Liver (tissue), 3 donors: ENCODE measurements around the gene XRCC6.

Experiments
- EGR1 ChIP-seq, 2 donors: IDR thresholded peaks; 2 replicates each; pipeline ENCODE4 v1.6.1; 2016 to 2018; ENCODE audit warnings: antibody characterized with exemption in 2 of 2, low read depth in 2 of 2
- HNF4G ChIP-seq: IDR thresholded peaks from 2 replicates; pipeline ENCODE4 v1.6.1; 2016; ENCODE audit warnings: antibody characterized with exemption
- RAD21 ChIP-seq, 2 donors: IDR thresholded peaks; 2 replicates each; pipeline ENCODE4 v1.6.1; 2016; ENCODE audit warnings: antibody characterized with exemption in 2 of 2, mild to moderate bottlenecking in 2 of 2
- RXRA ChIP-seq, 2 donors: IDR thresholded peaks; 2 replicates each; pipeline ENCODE4 v1.6.1; 2017 to 2018; ENCODE audit warnings: antibody characterized with exemption in 2 of 2, mild to moderate bottlenecking in 1 of 2
- SP1 ChIP-seq: IDR thresholded peaks from 2 replicates; pipeline ENCODE4 v1.6.1; 2018; ENCODE audit warnings: antibody characterized with exemption, mild to moderate bottlenecking
- TAF1 ChIP-seq: conservative IDR thresholded peaks from 2 replicates; pipeline ENCODE4 v1.6.1; 2016; ENCODE audit warnings: antibody characterized with exemption, mild to moderate bottlenecking
- TF ChIP-seq, protein P1 (sequence below): fragments of 150-350 bp; IDR thresholded peaks from 2 replicates; pipeline ENCODE4 v1.5.1; 2017; ENCODE audit warnings: improper control_type of control experiment, low read depth, low read length; ENCODE audit not compliant: missing input control
- TF ChIP-seq, protein P2 (sequence below): IDR thresholded peaks from 2 replicates; pipeline ENCODE4 v1.6.1; 2016; ENCODE audit warnings: antibody characterized with exemption
- TF ChIP-seq, protein P3 (sequence below): IDR thresholded peaks from 2 replicates; pipeline ENCODE4 v1.6.1; 2016; ENCODE audit warnings: antibody characterized with exemption, mild to moderate bottlenecking
- TF ChIP-seq, protein P4 (sequence below): IDR thresholded peaks from 2 replicates; pipeline ENCODE4 v1.6.1; 2016; ENCODE audit warnings: antibody characterized with exemption
- donor health status: healthy.
- donor health status: healthy.

DNA sequence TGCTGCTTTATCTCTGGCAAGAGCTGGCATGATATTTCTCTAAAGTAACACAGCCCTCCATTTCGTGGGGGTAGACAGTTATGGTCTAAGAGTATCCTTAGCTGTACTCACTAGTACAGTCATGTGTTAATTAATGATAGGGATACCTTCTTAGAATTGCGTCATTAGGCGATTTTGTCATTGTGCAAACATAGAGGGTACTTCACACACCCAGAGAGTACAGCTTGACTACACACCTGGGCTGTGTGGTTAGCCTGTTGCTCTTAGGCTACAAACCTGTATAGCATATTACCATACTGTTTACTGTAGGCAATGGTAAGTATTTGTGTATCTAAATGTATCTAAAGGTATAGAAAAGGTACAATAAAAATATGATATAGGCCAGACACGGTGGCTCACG lies 17.0 kb downstream of the XRCC6 start:
- TF ChIP-seq, protein P1, sequence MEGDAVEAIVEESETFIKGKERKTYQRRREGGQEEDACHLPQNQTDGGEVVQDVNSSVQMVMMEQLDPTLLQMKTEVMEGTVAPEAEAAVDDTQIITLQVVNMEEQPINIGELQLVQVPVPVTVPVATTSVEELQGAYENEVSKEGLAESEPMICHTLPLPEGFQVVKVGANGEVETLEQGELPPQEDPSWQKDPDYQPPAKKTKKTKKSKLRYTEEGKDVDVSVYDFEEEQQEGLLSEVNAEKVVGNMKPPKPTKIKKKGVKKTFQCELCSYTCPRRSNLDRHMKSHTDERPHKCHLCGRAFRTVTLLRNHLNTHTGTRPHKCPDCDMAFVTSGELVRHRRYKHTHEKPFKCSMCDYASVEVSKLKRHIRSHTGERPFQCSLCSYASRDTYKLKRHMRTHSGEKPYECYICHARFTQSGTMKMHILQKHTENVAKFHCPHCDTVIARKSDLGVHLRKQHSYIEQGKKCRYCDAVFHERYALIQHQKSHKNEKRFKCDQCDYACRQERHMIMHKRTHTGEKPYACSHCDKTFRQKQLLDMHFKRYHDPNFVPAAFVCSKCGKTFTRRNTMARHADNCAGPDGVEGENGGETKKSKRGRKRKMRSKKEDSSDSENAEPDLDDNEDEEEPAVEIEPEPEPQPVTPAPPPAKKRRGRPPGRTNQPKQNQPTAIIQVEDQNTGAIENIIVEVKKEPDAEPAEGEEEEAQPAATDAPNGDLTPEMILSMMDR = no peak
- TF ChIP-seq RXRA (IDR thresholded peaks at IDR 0.05) (no peak), TAF1 (no peak), HNF4G (no peak), SP1 (no peak), RAD21 (IDR thresholded peaks at IDR 0.05) (no peak), EGR1 (IDR thresholded peaks at IDR 0.05; ENCODE audit: low read depth in 2 of 2) (no peak)
- TF ChIP-seq, protein P2, sequence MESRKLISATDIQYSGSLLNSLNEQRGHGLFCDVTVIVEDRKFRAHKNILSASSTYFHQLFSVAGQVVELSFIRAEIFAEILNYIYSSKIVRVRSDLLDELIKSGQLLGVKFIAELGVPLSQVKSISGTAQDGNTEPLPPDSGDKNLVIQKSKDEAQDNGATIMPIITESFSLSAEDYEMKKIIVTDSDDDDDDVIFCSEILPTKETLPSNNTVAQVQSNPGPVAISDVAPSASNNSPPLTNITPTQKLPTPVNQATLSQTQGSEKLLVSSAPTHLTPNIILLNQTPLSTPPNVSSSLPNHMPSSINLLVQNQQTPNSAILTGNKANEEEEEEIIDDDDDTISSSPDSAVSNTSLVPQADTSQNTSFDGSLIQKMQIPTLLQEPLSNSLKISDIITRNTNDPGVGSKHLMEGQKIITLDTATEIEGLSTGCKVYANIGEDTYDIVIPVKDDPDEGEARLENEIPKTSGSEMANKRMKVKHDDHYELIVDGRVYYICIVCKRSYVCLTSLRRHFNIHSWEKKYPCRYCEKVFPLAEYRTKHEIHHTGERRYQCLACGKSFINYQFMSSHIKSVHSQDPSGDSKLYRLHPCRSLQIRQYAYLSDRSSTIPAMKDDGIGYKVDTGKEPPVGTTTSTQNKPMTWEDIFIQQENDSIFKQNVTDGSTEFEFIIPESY = no peak
- TF ChIP-seq, protein P3, sequence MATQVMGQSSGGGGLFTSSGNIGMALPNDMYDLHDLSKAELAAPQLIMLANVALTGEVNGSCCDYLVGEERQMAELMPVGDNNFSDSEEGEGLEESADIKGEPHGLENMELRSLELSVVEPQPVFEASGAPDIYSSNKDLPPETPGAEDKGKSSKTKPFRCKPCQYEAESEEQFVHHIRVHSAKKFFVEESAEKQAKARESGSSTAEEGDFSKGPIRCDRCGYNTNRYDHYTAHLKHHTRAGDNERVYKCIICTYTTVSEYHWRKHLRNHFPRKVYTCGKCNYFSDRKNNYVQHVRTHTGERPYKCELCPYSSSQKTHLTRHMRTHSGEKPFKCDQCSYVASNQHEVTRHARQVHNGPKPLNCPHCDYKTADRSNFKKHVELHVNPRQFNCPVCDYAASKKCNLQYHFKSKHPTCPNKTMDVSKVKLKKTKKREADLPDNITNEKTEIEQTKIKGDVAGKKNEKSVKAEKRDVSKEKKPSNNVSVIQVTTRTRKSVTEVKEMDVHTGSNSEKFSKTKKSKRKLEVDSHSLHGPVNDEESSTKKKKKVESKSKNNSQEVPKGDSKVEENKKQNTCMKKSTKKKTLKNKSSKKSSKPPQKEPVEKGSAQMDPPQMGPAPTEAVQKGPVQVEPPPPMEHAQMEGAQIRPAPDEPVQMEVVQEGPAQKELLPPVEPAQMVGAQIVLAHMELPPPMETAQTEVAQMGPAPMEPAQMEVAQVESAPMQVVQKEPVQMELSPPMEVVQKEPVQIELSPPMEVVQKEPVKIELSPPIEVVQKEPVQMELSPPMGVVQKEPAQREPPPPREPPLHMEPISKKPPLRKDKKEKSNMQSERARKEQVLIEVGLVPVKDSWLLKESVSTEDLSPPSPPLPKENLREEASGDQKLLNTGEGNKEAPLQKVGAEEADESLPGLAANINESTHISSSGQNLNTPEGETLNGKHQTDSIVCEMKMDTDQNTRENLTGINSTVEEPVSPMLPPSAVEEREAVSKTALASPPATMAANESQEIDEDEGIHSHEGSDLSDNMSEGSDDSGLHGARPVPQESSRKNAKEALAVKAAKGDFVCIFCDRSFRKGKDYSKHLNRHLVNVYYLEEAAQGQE = no peak
- TF ChIP-seq, protein P4, sequence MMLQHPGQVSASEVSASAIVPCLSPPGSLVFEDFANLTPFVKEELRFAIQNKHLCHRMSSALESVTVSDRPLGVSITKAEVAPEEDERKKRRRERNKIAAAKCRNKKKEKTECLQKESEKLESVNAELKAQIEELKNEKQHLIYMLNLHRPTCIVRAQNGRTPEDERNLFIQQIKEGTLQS = no peak
